Panc1 (cell line): ENCODE measurements around the gene ACACB. TPM values are rescaled to one million over a fixed set of nuclear protein-coding genes. Genes with fewer than 3 reads are reported as not detected.

ENCODE experiments used
- ATAC-seq: fragments of 200-7000 bp; cut with Tn5 transposase; 2 replicates; pipeline ENCODE4 v1.9.1; 2020; ENCODE audit warnings: mild to moderate bottlenecking, moderate library complexity
- BruUV-seq: library from RNA; stranded (reverse); fragments of 400-500 nt; replicated peaks from 2 replicates; lab custom pipeline; 2021; lab: Mats Ljungman, UMichigan
- CTCF ChIA-PET: fragments of 300-600 bp; sonication (Branson Sonifier 250); formaldehyde crosslinking; loops from one replicate; lab custom pipeline; 2022; ENCODE audit warnings: antibody characterized with exemption; lab: Charles Lee
- POLR2A ChIA-PET: fragments of 300-600 bp; sonication (Branson Sonifier 250); formaldehyde crosslinking; loops from one replicate; lab custom pipeline; 2022; ENCODE audit warnings: antibody characterized with exemption; lab: Charles Lee
- DNase-seq: peaks from one replicate; pipeline ENCODE4 v3.0.0-alpha.2; 2010; ENCODE audit warnings: low read depth, low spot score
- H3K27ac ChIP-seq: 2 replicates; pipeline ENCODE4 v1.5.1; 2011; ENCODE audit warnings: mild to moderate bottlenecking, low read length, inconsistent platforms
- H3K27me3 ChIP-seq: fragments of 200-500 bp; sonication (Bioruptor generic); 2 replicates; pipeline ENCODE4 v1.6.0; 2014; ENCODE audit warnings: low read length, inconsistent platforms; ENCODE audit not compliant: control insufficient read depth, insufficient read depth
- H3K36me3 ChIP-seq: fragments of 200-500 bp; sonication (Bioruptor generic); 2 replicates; pipeline ENCODE4 v1.5.1; 2014; ENCODE audit warnings: inconsistent platforms, mild to moderate bottlenecking, low read length, moderate library complexity; ENCODE audit not compliant: control insufficient read depth, insufficient read depth
- H3K4me1 ChIP-seq: 2 replicates; pipeline ENCODE4 v1.5.1; 2011; ENCODE audit warnings: inconsistent platforms, mild to moderate bottlenecking, low read length, moderate library complexity; ENCODE audit not compliant: control insufficient read depth, insufficient read depth
- H3K4me3 ChIP-seq, 2 experiments: 2 replicates each; pipeline ENCODE4 v1.5.1; 2011 to 2012; ENCODE audit warnings: low read depth in 2 of 2, low read length in 2 of 2, mild to moderate bottlenecking in 2 of 2, inconsistent platforms in 1 of 2, moderate library complexity in 1 of 2
- H3K9me3 ChIP-seq: fragments of 200-500 bp; sonication (Bioruptor generic); 2 replicates; pipeline ENCODE4 v1.5.1; 2014; ENCODE audit warnings: low read depth, mild to moderate bottlenecking, inconsistent platforms, low read length, moderate library complexity; ENCODE audit not compliant: control insufficient read depth, insufficient read depth
- POLR2AphosphoS5 ChIP-seq: IDR thresholded peaks from 2 replicates; pipeline ENCODE4 v1.6.1; 2012; ENCODE audit warnings: mild to moderate bottlenecking, low read depth, low read length, moderate library complexity
- SIN3A ChIP-seq: IDR thresholded peaks from 2 replicates; pipeline ENCODE4 v1.6.1; 2012; ENCODE audit warnings: low read depth, mild to moderate bottlenecking, low read length, moderate library complexity, borderline replicate concordance; ENCODE audit not compliant: insufficient read depth
- TCF7L2 ChIP-seq: IDR thresholded peaks from 2 replicates; pipeline ENCODE4 v1.6.1; 2011; ENCODE audit warnings: mild to moderate bottlenecking, low read depth, low read length, inconsistent platforms
- in situ Hi-C: cut with HindIII; loops from 2 replicates; pipeline ENCODE4 v1.10.0; 2016; ENCODE audit warnings: low sequenced_read_pairs, low pct_unique_long_range_greater_than_20kb
- intact Hi-C: fragments of 100-400 bp; cut with micrococcal nuclease; formaldehyde crosslinking; loops from one replicate; pipeline ENCODE4 v1.10.0; 2022; ENCODE audit not compliant: unreplicated experiment
- total RNA-seq: library from RNA; stranded (reverse); gene quantifications from one replicate; pipeline ENCODE4 v1.2.1, GENCODE V29; 2021; ENCODE audit not compliant: unreplicated experiment
- TF ChIP-seq, protein P1 (sequence below), 2 experiments: IDR thresholded peaks; 2 replicates each; pipeline ENCODE4 v1.6.1; 2011 to 2012; ENCODE audit warnings: low read depth in 2 of 2, control low read depth in 1 of 2, low read length in 1 of 2, mild to moderate bottlenecking in 1 of 2, moderate library complexity in 1 of 2; ENCODE audit not compliant: insufficient read depth in 1 of 2
- TF ChIP-seq, protein P2 (sequence below): fragments of 450-650 bp; IDR thresholded peaks from 2 replicates; pipeline ENCODE4 v1.5.1; 2017; ENCODE audit warnings: mild to moderate bottlenecking

The ACACB gene
- total RNA-seq, 1 experiment from 2014 or later, result 12.3 TPM

DNA sequence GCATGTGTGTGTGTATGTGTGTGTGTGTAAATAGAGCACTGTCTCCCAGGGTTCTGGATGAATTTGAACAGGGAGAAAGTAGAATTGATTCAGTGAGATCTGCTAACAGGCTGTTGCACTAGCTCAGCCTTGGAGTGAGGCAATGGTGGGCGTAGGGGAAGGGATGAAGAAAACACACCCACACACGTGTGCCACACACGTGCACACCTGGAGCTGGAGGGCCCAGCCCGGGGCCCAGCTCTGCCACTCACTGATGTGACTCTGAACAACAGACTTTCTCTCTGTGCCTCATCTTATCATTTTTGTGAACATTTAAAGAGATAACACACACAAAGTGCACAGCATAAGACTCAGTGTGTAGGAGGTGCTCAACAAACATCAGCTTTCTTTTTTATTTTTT, 4.2 kb downstream of the ACACB start:
- no peaks in the 10 kb centered on the region for H3K36me3 ChIP-seq
- no TSS peak for BruUV-seq
- DNase-seq (no peak), ATAC-seq (no peak)
- H3K9me3 ChIP-seq, result no peaks in the 10 kb centered on the region
- H3K27ac ChIP-seq, result no peak overlapping the region
- H3K4me1 ChIP-seq, result no peaks in the 10 kb centered on the region
- in situ Hi-C loops, result no loop called here
- H3K4me3 ChIP-seq, result no peak overlapping the region
- intact Hi-C loops, result no loop called here
- ChIA-PET CTCF (no interaction called here), POLR2A (no interaction called here)
- no peaks in the 10 kb centered on the region for H3K27me3 ChIP-seq
- no peak for TF ChIP-seq SIN3A
- TF ChIP-seq, protein P1, sequence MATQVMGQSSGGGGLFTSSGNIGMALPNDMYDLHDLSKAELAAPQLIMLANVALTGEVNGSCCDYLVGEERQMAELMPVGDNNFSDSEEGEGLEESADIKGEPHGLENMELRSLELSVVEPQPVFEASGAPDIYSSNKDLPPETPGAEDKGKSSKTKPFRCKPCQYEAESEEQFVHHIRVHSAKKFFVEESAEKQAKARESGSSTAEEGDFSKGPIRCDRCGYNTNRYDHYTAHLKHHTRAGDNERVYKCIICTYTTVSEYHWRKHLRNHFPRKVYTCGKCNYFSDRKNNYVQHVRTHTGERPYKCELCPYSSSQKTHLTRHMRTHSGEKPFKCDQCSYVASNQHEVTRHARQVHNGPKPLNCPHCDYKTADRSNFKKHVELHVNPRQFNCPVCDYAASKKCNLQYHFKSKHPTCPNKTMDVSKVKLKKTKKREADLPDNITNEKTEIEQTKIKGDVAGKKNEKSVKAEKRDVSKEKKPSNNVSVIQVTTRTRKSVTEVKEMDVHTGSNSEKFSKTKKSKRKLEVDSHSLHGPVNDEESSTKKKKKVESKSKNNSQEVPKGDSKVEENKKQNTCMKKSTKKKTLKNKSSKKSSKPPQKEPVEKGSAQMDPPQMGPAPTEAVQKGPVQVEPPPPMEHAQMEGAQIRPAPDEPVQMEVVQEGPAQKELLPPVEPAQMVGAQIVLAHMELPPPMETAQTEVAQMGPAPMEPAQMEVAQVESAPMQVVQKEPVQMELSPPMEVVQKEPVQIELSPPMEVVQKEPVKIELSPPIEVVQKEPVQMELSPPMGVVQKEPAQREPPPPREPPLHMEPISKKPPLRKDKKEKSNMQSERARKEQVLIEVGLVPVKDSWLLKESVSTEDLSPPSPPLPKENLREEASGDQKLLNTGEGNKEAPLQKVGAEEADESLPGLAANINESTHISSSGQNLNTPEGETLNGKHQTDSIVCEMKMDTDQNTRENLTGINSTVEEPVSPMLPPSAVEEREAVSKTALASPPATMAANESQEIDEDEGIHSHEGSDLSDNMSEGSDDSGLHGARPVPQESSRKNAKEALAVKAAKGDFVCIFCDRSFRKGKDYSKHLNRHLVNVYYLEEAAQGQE (IDR thresholded peaks at IDR 0.05; ENCODE audit: insufficient read depth in 1 of 2, low read depth in 2 of 2, low read length in 1 of 2), result no peak
- TF ChIP-seq POLR2AphosphoS5, result no peak

DNA sequence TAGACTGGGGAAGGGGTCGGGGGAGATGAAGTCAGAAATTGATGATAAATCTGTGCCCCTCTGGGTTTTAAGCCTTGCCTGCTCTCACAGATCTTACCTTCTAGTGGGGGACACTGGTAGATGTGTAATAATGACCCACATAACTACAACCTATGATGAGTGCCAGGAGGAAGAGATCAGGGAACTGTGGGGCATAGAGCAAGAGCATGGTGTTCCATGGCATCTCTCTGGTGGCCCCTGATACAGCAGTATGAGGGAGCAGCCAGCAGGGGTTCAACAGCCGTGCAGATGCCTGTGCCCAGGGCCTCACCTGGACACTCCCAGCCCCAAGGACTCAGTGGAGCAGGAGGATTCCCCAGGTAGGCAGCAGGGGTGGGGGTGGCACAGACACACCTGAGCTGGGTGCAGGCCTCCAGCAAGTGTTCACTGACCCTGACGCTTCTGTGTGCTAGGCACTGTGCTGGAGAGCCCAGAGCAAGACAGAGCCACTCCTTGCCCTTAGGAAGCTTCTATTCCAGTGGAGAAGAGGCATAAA, 5.0 kb downstream of the ACACB start:
- Histone ChIP-seq H3K27ac (no peak overlapping the region), H3K4me1 (no peaks in the 10 kb centered on the region), H3K27me3 (no peaks in the 10 kb centered on the region), H3K4me3 (no peak overlapping the region), H3K9me3 (no peaks in the 10 kb centered on the region), H3K36me3 (no peaks in the 10 kb centered on the region)
- no peak for DNase-seq
- TF ChIP-seq, protein P2, sequence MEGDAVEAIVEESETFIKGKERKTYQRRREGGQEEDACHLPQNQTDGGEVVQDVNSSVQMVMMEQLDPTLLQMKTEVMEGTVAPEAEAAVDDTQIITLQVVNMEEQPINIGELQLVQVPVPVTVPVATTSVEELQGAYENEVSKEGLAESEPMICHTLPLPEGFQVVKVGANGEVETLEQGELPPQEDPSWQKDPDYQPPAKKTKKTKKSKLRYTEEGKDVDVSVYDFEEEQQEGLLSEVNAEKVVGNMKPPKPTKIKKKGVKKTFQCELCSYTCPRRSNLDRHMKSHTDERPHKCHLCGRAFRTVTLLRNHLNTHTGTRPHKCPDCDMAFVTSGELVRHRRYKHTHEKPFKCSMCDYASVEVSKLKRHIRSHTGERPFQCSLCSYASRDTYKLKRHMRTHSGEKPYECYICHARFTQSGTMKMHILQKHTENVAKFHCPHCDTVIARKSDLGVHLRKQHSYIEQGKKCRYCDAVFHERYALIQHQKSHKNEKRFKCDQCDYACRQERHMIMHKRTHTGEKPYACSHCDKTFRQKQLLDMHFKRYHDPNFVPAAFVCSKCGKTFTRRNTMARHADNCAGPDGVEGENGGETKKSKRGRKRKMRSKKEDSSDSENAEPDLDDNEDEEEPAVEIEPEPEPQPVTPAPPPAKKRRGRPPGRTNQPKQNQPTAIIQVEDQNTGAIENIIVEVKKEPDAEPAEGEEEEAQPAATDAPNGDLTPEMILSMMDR, result no peak
- BruUV-seq, result no TSS peak
- ATAC-seq, result no peak
- ChIA-PET POLR2A (no interaction called here), CTCF (no interaction called here)
- in situ Hi-C loops, result no loop called here
- intact Hi-C loops, result no loop called here

DNA sequence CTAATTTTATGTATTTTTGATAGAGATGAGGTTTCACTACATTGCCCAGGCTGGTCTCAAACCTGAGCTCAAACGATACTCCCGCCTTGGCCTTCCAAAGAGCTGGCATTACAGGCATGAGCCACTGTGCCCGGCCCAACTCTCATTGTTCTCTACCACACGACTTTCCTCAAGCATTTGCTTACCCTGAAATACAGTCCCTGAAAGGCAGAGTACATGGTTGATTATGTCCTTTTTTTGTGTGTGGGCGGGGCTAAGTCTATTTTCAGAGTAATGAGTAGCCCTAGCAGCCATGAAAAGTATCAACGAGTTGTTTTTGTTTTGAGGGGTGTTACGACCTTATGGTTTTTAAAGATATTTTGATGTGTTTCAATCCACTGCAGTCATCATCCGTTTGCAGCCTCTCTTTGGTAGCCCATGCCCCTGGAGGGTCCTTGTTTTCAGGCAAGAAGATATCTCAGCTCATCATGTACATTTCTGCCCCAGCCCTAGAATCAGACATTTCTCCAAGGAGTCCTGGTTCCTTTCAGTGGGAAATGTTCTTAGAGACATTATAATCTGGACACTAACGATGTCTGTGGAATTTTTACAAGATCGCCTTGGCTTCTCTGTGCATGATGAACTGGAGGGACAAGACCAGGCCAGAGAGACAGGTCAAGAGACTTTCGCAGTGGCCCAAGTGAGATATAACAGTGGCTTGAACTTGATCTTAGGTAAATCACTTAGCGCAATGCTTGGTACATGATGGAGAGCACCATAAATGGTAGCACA, 8.7 kb downstream of the ACACB start:
- H3K36me3 ChIP-seq, result no peaks in the 10 kb centered on the region
- no peak overlapping the region for H3K27ac ChIP-seq
- no peaks in the 10 kb centered on the region for H3K27me3 ChIP-seq
- H3K4me3 ChIP-seq, result no peak overlapping the region
- ChIA-PET POLR2A (no interaction called here), CTCF (no interaction called here)
- no peak for TF ChIP-seq TCF7L2
- no peak for TF ChIP-seq SIN3A
- TF ChIP-seq, protein P1 (IDR thresholded peaks at IDR 0.05; ENCODE audit: insufficient read depth in 1 of 2, low read depth in 2 of 2, low read length in 1 of 2), result no peak
- TF ChIP-seq, protein P2, result no peak
- no peak for TF ChIP-seq POLR2AphosphoS5
- H3K4me1 ChIP-seq, result no peaks in the 10 kb centered on the region
- no peak for ATAC-seq
- BruUV-seq, result no TSS peak
- in situ Hi-C loops (no loop called here), intact Hi-C loops (no loop called here)
- no peaks in the 10 kb centered on the region for H3K9me3 ChIP-seq
- no peak for DNase-seq
